IPS DF 19.7 (cell line): ENCODE data around the gene UBTD2.

Experiments used
- DNase-seq: peaks from one replicate; pipeline ENCODE4 v3.0.0-alpha.2; 2013; ENCODE audit warnings: low read depth, low spot score

Gene UBTD2

DNA sequence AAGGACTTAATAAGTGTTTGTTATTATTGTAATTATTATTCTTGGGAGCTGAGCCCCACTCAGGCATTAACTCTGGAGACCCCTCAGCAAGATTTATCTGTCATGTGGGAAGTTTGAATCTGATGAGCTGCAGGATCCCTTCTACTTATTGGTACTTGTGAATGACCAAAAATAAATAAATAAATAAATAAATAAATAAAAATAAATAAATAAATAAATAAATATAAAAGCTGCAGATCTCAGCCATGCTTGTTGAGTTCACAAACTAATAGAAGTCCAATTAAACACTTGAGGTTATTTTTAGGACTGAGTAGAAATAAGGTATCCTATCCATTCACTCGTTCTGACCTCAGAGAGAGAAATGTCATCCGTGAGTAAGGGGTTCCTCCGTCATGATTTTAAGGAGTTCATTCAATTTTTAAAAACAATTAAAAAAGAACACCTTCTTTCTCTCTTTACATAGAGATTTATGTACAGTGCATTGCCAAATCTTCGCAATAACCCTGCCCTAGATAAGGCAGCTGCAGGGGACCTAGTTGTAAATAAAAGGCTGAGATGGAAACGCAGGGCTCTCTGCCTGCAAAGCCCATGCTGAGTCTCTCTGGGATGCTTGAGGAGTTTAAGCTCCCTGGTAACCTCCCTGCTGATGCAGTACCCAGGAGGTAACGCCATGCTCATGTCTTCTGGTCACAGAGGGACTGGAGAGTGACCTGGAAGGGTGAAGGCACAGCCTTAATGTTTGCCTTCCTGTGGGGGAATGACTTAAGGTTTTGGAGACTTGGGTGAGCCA lies 88.4 kb downstream of the UBTD2 start:
- no peak for DNase-seq

GRCh38 chr5:172193872-172194271 lies 89.7 kb downstream of the UBTD2 start, which contains the start of gene EFCAB9:
Gene EFCAB9, plus strand, starts transcription at chr5:172194172. Its CDS starts 1 bp downstream, at chr5:172194173.
- DNase-seq, result no peak

GRCh38 chr5:172189693-172190296 lies 93.8 kb downstream of the UBTD2 start:
- DNase-seq, result no peak

- DNase-seq, result no peak
Observed at GRCh38 chr5:172188893-172189692, 94.5 kb downstream of the UBTD2 start.

GRCh38 chr5:172188033-172188892 lies 95.3 kb downstream of the UBTD2 start, which contains the start of gene STK10:
Gene STK10, minus strand, starts transcription at chr5:172188224. Its CDS starts 182 bp downstream, at chr5:172188042.
- DNase-seq, result peak; percentile 67

- no peak for DNase-seq
Observed at GRCh38 chr5:172187118-172188032, 96.2 kb downstream of the UBTD2 start.

DNA sequence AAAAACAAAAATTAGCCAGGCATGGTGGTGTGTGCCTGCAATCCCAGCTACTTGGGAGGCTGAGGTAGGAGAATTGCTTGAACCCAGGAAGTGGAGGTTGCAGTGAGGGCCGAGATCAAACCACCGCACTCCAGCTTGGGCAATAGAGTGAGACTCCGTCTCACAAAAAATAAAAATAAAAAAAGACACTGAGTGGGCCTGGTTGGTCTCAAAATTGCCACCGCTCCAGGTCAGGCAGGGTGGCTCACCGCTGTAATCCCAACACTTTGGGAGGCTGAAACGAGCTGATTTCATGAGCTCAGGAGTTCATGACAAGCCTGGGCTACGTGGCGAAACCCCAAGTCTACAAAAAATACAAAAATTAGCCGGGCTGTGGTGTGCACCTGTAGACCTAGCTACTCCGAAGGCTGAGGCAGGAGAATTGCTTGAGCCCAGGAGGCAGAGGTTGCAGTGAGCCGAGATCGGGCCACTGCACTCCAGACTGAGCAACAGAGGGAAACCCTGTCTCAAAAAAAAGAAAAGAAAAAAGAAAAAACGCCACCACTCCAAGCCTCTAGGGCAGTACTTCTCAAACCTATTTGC lies 97.4 kb downstream of the UBTD2 start:
- DNase-seq, result no peak

DNA sequence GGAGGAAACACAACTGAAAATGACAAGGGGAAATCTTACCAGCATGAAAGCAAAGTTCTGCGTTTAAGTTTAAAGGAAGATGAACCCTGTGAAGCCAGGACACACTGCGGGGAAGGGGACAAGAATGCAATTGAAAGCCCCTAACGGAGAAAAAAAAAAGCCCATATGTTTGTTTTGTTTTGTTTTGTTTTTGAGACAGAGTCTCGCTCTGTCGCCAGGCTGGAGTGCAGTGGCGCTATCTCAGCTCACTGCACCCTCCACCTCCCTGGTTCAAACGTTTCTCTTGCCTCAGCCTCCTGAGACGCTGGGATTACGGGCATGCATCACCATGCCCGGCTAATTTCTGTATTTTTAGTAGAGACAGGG lies 98.5 kb downstream of the UBTD2 start:
- no peak for DNase-seq

DNA sequence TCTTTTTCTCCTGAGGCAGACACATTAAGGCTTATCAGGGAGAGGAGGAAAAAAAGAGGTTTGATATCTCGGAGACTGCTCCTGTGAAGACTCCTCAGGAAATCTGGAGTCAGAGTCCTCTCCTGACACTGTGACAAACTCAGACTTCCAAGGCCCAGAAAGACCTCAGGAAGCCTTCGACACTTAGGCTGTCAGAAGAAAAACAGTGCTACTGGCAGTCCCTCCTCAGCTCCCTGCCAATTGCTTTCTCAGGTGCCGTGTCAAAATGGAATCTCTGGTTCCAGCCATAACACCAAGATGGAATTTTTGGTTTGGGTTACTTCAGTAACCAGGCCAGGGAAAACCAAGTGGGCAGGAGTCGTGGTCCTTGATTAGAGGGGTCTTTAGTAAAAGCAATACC lies 99.7 kb downstream of the UBTD2 start:
- no peak for DNase-seq

DNA sequence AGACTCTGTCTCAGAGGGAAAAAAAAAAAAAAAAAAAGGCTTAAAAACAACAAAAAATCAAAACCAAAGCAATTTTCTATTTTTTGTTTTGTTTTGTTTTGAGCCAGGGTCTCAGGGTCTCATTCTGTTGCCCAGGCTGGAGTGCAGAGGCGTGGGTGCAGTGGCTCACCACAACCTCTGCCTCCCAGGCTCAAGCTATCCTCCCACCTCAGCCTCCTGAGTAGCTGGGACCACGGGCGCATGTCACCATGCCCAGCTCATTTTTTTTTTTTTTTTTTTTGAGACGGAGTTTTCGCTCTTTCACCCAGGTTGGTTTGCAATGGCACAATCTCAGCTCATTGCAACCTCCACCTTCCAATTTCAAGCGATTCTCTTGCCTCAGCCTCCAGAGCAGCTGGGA lies 101.3 kb downstream of the UBTD2 start:
- no peak for DNase-seq

- DNase-seq, result no peak
Observed at GRCh38 chr5:172180936-172181335, 102.6 kb downstream of the UBTD2 start.

GRCh38 chr5:172178991-172179989 lies 104.3 kb downstream of the UBTD2 start:
- DNase-seq, result no peak

DNA sequence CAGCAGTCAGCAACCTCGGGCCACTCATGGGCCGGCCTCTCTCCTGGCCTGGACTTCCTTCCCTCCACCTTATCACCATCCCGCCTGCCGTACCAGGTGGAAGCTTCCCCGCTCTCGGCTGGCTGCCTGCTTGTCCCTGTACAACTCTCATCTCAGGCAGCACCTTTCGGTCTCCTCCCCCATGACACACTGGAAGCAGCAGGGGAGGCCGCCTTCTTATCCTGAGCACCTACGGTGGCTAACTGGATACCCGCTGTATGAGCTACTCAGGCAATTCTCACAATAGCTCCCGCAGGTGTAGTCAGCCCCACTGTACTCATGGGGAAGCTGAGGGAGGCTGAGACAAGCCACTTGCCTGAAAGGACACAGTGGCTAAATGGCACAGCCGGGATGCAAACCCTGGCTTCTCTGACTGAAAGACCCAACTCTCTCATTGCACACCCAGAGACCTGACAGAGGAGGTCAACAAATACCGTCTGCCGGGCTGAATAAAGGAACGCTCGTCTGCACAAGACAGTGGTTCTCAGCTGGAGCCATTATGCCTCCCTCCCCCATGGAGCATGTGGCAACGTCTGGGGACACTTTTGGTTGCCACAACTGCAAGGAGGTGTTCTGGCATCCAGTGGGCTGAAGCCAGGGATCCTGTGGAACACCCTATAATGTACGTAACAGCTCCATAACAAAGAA lies 105.1 kb downstream of the UBTD2 start:
- no peak for DNase-seq

- DNase-seq, result no peak
Observed at GRCh38 chr5:172177176-172177575, 106.4 kb downstream of the UBTD2 start.

- DNase-seq, result no peak
Observed at GRCh38 chr5:172175263-172175719, 108.3 kb downstream of the UBTD2 start.

DNA sequence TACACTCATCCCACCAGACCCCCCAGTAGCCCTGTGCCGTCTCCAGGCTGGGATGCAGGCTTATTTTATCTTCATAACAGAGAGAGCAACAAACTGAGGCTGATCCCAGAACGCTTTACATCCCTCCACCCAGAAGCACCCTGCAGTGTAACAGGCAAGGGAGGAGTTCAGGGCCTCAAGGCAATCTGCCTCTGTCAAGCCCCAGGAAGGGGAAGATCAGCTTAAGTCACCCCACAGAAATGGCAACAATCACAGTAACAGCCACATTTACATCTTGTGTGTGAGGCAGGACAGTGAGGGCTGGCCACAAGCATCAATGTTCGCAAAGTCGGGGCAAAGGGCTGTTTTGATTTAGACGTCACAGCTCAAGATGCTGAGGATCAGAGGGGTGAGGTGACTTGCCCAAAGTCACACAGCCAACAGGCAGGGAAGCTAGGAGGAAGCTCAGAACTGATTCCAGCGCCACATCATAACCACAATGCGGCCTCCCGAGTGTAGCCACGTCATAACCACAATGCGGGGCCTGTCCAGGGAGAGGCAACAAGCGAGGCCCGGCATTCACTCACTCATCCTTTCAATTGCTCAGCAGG lies 109.9 kb downstream of the UBTD2 start:
- DNase-seq, result no peak

- DNase-seq, result no peak
Observed at GRCh38 chr5:172172912-172173563, 110.5 kb downstream of the UBTD2 start.
